Thyroid gland (tissue), 4 donors: ENCODE results near the gene NNAT. TPM values are rescaled to one million over a fixed set of nuclear protein-coding genes. Genes with fewer than 3 reads are reported as not detected.

Experiments used
- DNase-seq, 2 donors: peaks; one replicate each; pipeline ENCODE4 v3.0.0-alpha.2; 2019
- H3K27ac ChIP-seq, 3 donors: fragments of 200-600 bp; sonication (generic); 1 replicate in 2 of 3; 2 replicates in 1 of 3; pipeline ENCODE4 v1.5.1; 2016 to 2019; ENCODE audit warnings: mild to moderate bottlenecking in 1 of 3, moderate library complexity in 1 of 3
- H3K27me3 ChIP-seq: fragments of 200-600 bp; sonication (generic); one replicate; pipeline ENCODE4 v1.5.1; 2019
- H3K36me3 ChIP-seq, 2 donors: fragments of 200-600 bp; sonication (generic); one replicate each; pipeline ENCODE4 v1.5.1; 2016 to 2019
- H3K4me1 ChIP-seq, 2 donors: fragments of 200-600 bp; sonication (generic); one replicate each; pipeline ENCODE4 v1.5.1; 2017 to 2019
- H3K4me3 ChIP-seq, 3 donors: fragments of 200-600 bp; sonication (generic); replicated peaks in 1 of 3; 1 replicate in 2 of 3; 2 replicates in 1 of 3; pipeline ENCODE4 v1.5.1; 2016; ENCODE audit warnings: mild to moderate bottlenecking in 1 of 3
- H3K9me3 ChIP-seq: fragments of 200-600 bp; sonication (generic); one replicate; pipeline ENCODE4 v1.5.1; 2017
- POLR2A ChIP-seq, 2 donors: fragments of 450-650 bp; IDR thresholded peaks; one replicate each; pipeline ENCODE4 v1.6.1; 2017; ENCODE audit warnings: antibody characterized with exemption in 2 of 2, mild to moderate bottlenecking in 2 of 2, moderate library complexity in 1 of 2
- WGBS, 2 donors: methylation state at CpG; one replicate each; pipeline ENCODE4 v1.1.5; 2017; 5-methylcytosine and 5-hydroxymethylcytosine counted together
- intact Hi-C: fragments of 100-400 bp; cut with DNase I; formaldehyde crosslinking; loops from one replicate; pipeline ENCODE4 v1.15.1; 2023
- total RNA-seq, 4 donors: library from RNA; depleted of rRNA; stranded (reverse); fragments of >200 nt; gene quantifications; one replicate each; pipeline ENCODE4 v1.2.3, GENCODE V29; 2016
- TF ChIP-seq, protein P1 (sequence below), 6 experiments: fragments of 200-600 bp in 3 of 6; fragments of 450-650 bp in 3 of 6; sonication (generic) in 3 of 6; IDR thresholded peaks; one replicate each; pipeline ENCODE4 v1.5.1; 2016 to 2019; ENCODE audit warnings: antibody characterized with exemption in 6 of 6, mild to moderate bottlenecking in 2 of 6, inconsistent platforms in 1 of 6, moderate library complexity in 1 of 6

Gene NNAT
- total RNA-seq, 4 donors from 2014 or later: 0.45 to 4.9 (median 1.6) TPM

DNA sequence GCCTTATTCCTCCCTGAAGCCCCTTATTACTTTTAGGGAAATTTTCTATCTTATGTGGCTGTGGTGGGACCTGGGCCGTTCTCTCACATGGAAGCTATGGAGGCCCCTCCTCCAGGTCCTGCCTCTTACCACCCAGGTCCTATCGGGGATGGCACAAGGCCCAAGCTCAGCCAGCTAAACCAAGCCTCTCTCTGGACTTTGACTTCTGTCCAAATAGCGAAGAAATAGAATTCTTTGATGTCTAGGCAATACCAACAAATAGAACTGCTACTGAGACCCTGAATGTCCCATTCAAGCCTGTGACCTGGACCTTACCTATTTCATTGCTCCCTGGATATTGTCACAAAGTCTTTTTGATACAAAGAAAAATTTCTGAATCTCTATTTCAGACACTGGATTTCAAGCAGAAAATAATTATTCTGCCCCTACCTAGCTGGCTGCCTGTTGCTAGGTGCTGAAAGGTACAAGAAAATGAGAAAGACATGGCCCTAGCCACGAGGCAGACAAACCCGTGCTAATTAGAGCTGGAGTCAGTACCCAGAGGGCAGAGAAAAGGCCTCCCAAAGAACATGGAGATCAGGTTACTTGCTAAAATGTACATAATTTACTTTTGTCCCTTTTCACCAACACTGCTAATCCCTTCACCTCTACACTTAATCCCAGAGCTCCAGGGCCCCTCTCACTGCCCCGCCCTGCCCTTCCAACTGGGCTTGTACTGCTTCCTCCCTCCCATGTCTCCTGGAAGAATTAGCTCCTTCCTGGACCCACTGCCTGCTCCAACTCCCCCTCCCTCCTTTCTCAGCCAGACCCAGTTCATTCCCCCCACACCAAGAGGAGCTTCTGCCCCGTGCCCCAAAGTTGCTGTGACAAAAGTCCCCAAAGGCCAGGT, 15.5 kb upstream of the NNAT start:
- DNase-seq: peak; percentile 57 to 60
- H3K27me3 ChIP-seq: no peaks in the 10 kb centered on the region

DNA sequence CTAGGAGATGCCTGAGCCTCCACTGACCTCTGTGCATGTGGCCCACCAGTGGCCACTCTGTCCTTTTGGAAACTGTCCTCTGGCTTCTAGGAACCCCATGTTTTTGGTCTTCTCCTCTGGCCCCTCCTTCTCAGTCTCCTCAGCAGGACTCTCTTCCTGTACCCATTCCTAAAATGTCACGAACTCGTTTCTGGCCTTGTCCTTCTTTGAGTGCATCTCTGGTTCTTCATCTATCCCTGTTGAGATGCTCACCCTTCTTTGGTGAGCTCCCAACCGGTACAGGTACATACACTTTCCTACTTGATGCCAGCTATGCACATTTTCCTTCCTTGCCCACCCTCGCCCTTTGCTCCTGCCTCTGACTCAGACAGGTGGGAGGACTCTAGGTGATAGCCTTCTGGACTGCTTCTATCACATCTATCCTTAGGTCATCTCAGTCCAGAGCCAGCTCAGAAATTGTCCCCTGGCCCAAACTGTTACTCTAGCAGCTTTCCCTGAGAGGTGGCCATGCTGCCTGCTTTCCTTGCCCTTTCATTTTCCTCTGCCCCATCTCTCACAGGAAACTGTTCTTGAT, 14.8 kb upstream of the NNAT start:
- Histone ChIP-seq H3K36me3 (peaks cover 0 to 9% of the 10 kb centered on the region in 2 donors), H3K27ac (no peak overlapping the region), H3K4me1 (peaks cover 0 to 7% of the 10 kb centered on the region in 2 donors), H3K4me3 (no peak overlapping the region), H3K27me3 (no peaks in the 10 kb centered on the region), H3K9me3 (no peaks in the 10 kb centered on the region)
- intact Hi-C loops: no loop called here
- WGBS, 2 donors: 75 to 83% methylated on average over 4 of the region's 4 CpGs
- no peak for TF ChIP-seq POLR2A (IDR thresholded peaks at IDR 0.05)
- TF ChIP-seq, protein P1, sequence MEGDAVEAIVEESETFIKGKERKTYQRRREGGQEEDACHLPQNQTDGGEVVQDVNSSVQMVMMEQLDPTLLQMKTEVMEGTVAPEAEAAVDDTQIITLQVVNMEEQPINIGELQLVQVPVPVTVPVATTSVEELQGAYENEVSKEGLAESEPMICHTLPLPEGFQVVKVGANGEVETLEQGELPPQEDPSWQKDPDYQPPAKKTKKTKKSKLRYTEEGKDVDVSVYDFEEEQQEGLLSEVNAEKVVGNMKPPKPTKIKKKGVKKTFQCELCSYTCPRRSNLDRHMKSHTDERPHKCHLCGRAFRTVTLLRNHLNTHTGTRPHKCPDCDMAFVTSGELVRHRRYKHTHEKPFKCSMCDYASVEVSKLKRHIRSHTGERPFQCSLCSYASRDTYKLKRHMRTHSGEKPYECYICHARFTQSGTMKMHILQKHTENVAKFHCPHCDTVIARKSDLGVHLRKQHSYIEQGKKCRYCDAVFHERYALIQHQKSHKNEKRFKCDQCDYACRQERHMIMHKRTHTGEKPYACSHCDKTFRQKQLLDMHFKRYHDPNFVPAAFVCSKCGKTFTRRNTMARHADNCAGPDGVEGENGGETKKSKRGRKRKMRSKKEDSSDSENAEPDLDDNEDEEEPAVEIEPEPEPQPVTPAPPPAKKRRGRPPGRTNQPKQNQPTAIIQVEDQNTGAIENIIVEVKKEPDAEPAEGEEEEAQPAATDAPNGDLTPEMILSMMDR (IDR thresholded peaks at IDR 0.05): no peak
- DNase-seq: no peak

More for the DNA sequence above, 15.5 kb upstream of the NNAT start:
- Histone ChIP-seq H3K4me3 (no peak overlapping the region), H3K27ac (no peak overlapping the region), H3K4me1 (peaks cover 0 to 7% of the 10 kb centered on the region in 2 donors), H3K36me3 (peaks cover 0 to 7% of the 10 kb centered on the region in 2 donors), H3K9me3 (no peaks in the 10 kb centered on the region)
- WGBS, 2 donors: 47 to 72% methylated on average over 7 of the region's 7 CpGs
- TF ChIP-seq POLR2A (IDR thresholded peaks at IDR 0.05): no peak
- TF ChIP-seq, protein P1 (IDR thresholded peaks at IDR 0.05): no peak
- intact Hi-C loops: no loop called here

DNA sequence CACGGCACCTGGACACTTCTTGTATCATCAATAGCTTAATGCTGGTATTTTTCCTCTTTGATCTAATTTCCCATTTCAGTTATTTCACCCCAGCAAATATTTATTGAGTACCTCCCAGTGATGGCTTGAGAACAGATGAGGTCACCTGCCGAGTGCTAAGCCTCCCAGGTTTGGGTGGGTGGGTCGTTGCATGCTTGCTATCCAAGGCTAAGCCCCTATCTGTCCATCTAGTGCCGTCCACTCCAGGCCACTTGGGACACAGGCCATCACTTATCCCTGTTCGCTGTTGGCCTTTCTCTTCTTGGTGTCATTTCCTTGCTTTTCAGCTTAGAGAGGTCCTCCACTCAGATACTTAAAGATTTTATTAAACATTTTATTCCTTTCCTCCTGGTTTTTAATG, 10.8 kb upstream of the NNAT start:
- H3K4me1 ChIP-seq: peaks cover 0 to 4% of the 10 kb centered on the region in 2 donors
- H3K36me3 ChIP-seq: peaks cover 8 to 14% of the 10 kb centered on the region in 2 donors
- intact Hi-C loops: no loop called here
- DNase-seq: no peak
- H3K27ac ChIP-seq: no peak overlapping the region
- no peaks in the 10 kb centered on the region for H3K27me3 ChIP-seq
- no peak for TF ChIP-seq POLR2A (IDR thresholded peaks at IDR 0.05)
- TF ChIP-seq, protein P1 (IDR thresholded peaks at IDR 0.05): no peak
- no peaks in the 10 kb centered on the region for H3K9me3 ChIP-seq
- WGBS, 2 donors: 82 to 88% methylated on average over 5 of the region's 5 CpGs
- H3K4me3 ChIP-seq: no peak overlapping the region

DNA sequence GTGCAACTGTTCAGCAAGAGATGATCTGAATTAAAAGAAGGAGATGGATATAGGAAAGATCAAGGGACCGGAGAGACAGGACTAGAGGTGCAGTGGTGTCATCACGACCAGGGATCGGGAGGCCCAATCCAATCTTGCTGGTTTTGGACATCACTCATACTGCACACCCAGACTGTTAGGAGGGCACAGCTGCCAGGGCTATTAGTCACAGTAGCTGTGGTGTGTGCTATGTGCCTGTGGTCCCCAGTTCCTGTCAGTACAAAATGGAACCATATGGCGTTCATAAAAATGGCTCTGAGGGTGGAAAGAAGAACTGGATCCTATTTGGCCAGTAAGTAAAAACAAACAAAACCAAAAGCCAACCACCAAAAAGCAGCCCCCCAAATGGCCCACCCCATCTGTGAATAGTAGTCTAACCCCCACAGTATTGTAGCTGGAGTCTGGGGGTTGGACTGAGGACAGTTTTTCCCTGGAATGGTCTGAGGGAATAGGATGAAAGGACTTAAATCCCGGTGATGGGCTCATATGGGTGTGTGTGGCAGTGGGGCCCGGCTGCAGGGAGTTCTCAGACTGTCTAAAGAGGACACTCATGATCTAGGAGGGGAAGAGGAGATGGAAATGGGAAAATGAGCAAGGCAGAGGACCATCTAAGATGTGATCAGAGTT, 9.3 kb upstream of the NNAT start:
- H3K27ac ChIP-seq: no peak overlapping the region
- intact Hi-C loops: no loop called here
- H3K27me3 ChIP-seq: no peaks in the 10 kb centered on the region
- no peak for DNase-seq
- peaks cover 8 to 14% of the 10 kb centered on the region in 2 donors for H3K36me3 ChIP-seq
- no peak overlapping the region for H3K4me3 ChIP-seq
- TF ChIP-seq, protein P1 (IDR thresholded peaks at IDR 0.05): no peak
- no peak for TF ChIP-seq POLR2A (IDR thresholded peaks at IDR 0.05)
- 93 to 96% methylated on average over 6 of the region's 6 CpGs for WGBS, 2 donors
- H3K9me3 ChIP-seq: no peaks in the 10 kb centered on the region
- no peaks in the 10 kb centered on the region for H3K4me1 ChIP-seq
